ENCODE data around the gene ERP44. TPM values are rescaled to one million over a fixed set of nuclear protein-coding genes. Genes with fewer than 3 reads are reported as not detected.

The ERP44 gene
- total RNA-seq, 1 experiment from 2014 or later = 9.4 TPM

DNA sequence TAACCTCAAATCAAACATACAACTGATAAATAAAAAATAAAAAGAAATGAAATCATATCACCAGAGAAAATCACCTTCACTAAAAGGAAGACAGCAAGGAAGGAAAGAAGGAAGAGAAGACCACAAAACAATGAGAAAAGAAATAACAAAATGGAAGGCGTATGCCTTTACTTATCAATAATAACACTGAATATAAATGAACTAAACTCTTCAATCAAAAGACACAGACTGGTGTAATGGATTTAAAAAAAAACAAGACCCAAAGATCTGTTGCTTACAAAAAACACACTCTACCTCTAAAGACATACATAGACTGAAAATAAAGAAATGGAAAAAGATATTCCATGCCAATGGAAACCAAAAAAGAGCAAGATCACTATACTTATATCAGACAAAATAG lies 60.3 kb downstream of the ERP44 start:
- TF ChIP-seq SRF (IDR thresholded peaks at IDR 0.05; ENCODE audit: low read depth) = no peak
- no peak for TF ChIP-seq EZH2 (IDR thresholded peaks at IDR 0.05)
- CTCF ChIA-PET = no interaction called here
- no TSS peak for BruUV-seq (replicated peaks)

DNA sequence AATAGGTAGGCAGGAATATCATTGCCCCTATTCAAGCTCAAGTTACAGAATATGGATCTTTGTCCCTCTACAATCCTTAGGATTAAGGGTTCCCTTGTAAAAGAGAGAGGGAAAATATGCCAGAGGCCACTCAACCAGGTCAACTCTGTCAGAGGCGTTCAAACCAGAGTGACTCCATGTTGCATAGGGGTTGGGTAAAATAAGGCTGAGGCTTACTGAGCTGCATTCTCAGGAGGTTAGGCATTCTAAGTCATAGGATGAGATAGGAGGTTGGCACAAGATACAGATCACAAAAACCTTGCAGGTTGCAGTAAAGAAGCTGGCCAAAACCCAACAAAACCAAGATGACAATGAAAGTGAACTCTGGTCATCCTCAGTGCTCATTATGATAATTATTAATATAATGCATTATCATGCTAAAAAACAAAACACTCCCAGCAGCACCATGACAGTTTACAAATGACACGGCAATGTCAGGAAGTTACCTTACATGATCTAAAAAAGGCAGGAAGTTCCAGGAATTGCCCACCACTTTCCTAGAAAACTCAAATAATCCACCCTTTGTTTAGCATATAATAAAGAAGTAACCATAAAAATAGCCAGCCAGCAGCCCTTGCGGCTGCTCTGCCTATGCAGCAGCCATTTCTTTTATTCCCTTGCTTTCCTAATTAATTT lies 64.8 kb downstream of the ERP44 start:
- Histone ChIP-seq H3K4me3 (replicated peaks in 1 of 2; ENCODE audit: low read depth in 1 of 2, low read length in 2 of 2) (no peak overlapping the region), H2AFZ (ENCODE audit: low read depth, low read length, poor library complexity, severe bottlenecking) (no peak overlapping the region), H3K9ac (ENCODE audit: low read length) (no peak overlapping the region), H3K9me2 (ENCODE audit: insufficient read depth) (no peaks in the 10 kb centered on the region), H3K27me3 (ENCODE audit: insufficient read depth, low read length) (no peaks in the 10 kb centered on the region), H4K20me1 (ENCODE audit: insufficient read depth) (no peaks in the 10 kb centered on the region), H3K36me3 (ENCODE audit: control insufficient read depth in 1 of 2, insufficient read depth in 2 of 2, low read length in 2 of 2) (no peaks in the 10 kb centered on the region), H3K4me2 (ENCODE audit: low read length) (no peak overlapping the region), H3K79me2 (ENCODE audit: insufficient read depth, low read length) (peaks cover 14% of the 10 kb centered on the region), H3K27ac (ENCODE audit: low read depth, low read length) (no peak overlapping the region), H3K4me1 (ENCODE audit: control insufficient read depth in 1 of 2, insufficient read depth in 2 of 2, low read length in 2 of 2) (no peaks in the 10 kb centered on the region), H3K9me3 (ENCODE audit: control insufficient read depth in 1 of 2, insufficient read depth in 1 of 2, low read depth in 1 of 2, low read length in 2 of 2) (no peaks in the 10 kb centered on the region)
- TF ChIP-seq RAD21 (IDR thresholded peaks at IDR 0.05; ENCODE audit: low read depth) = no peak
- ChIA-PET RAD21 (ENCODE audit: low non-redundant PET in 1 of 2, low total read pairs in 2 of 2, uncharacterized antibody in 2 of 2, unreplicated experiment in 2 of 2) (no interaction called here), CTCF (no interaction called here), POLR2A (no interaction called here)
- intact Hi-C loops (cut with micrococcal nuclease) = no loop called here
- BruUV-seq (replicated peaks) = no TSS peak
- ATAC-seq (no peak), DNase-seq (ENCODE audit: low read depth, low spot score) (no peak)

More for the DNA sequence above, 60.3 kb downstream of the ERP44 start:
- DNase-seq (ENCODE audit: low read depth, low spot score) (no peak), ATAC-seq (no peak)
- H4K20me1 ChIP-seq (ENCODE audit: insufficient read depth) = no peaks in the 10 kb centered on the region
- intact Hi-C loops (cut with micrococcal nuclease) = no loop called here
- no peaks in the 10 kb centered on the region for H3K4me1 ChIP-seq (ENCODE audit: control insufficient read depth in 1 of 2, insufficient read depth in 2 of 2, low read length in 2 of 2)
- ChIA-PET POLR2A (no interaction called here), RAD21 (ENCODE audit: low non-redundant PET in 1 of 2, low total read pairs in 2 of 2, uncharacterized antibody in 2 of 2, unreplicated experiment in 2 of 2) (no interaction called here)
- H3K4me2 ChIP-seq (ENCODE audit: low read length) = no peak overlapping the region
- no peaks in the 10 kb centered on the region for H3K27me3 ChIP-seq (ENCODE audit: insufficient read depth, low read length)
- H3K9me2 ChIP-seq (ENCODE audit: insufficient read depth) = no peaks in the 10 kb centered on the region
- H3K36me3 ChIP-seq (ENCODE audit: control insufficient read depth in 1 of 2, insufficient read depth in 2 of 2, low read length in 2 of 2) = no peaks in the 10 kb centered on the region
- peaks cover 16% of the 10 kb centered on the region for H3K79me2 ChIP-seq (ENCODE audit: insufficient read depth, low read length)
- no peak overlapping the region for H3K27ac ChIP-seq (ENCODE audit: low read depth, low read length)
- no peak overlapping the region for H2AFZ ChIP-seq (ENCODE audit: low read depth, low read length, poor library complexity, severe bottlenecking)
- H3K9me3 ChIP-seq (ENCODE audit: control insufficient read depth in 1 of 2, insufficient read depth in 1 of 2, low read depth in 1 of 2, low read length in 2 of 2) = no peaks in the 10 kb centered on the region
- H3K4me3 ChIP-seq (replicated peaks in 1 of 2; ENCODE audit: low read depth in 1 of 2, low read length in 2 of 2) = no peak overlapping the region
- no peak overlapping the region for H3K9ac ChIP-seq (ENCODE audit: low read length)

DNA sequence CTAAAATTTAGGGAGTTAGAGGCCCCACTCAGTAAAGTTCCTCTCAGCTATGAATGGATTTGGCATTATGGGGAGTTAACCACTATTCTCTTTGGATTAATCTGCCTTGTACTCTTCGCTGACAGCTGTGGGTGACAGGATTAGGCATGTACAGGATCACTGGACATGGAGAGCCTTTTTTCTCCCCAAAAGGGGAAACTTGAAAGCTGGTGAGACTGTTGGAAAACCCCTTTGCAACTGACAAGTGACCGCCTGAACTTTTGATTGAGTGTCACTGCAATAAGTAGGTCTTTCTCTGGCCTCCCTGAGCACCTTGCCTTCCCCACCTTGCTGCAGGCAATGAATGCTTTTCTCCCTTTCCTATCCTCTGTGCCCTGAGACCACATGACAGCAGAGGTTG lies 68.3 kb downstream of the ERP44 start:
- CTCF ChIA-PET = no interaction called here
- Histone ChIP-seq H3K9me3 (ENCODE audit: control insufficient read depth in 1 of 2, insufficient read depth in 1 of 2, low read depth in 1 of 2, low read length in 2 of 2) (no peaks in the 10 kb centered on the region), H3K4me2 (ENCODE audit: low read length) (no peak overlapping the region), H3K4me1 (ENCODE audit: control insufficient read depth in 1 of 2, insufficient read depth in 2 of 2, low read length in 2 of 2) (no peaks in the 10 kb centered on the region), H3K36me3 (ENCODE audit: control insufficient read depth in 1 of 2, insufficient read depth in 2 of 2, low read length in 2 of 2) (no peaks in the 10 kb centered on the region), H4K20me1 (ENCODE audit: insufficient read depth) (no peaks in the 10 kb centered on the region), H3K4me3 (replicated peaks in 1 of 2; ENCODE audit: low read depth in 1 of 2, low read length in 2 of 2) (no peak overlapping the region), H3K79me2 (ENCODE audit: insufficient read depth, low read length) (no peaks in the 10 kb centered on the region; the same call in 1 of the 2 replicates), H3K9ac (ENCODE audit: low read length) (no peak overlapping the region), H3K27ac (ENCODE audit: low read depth, low read length) (no peak overlapping the region), H3K9me2 (ENCODE audit: insufficient read depth) (no peaks in the 10 kb centered on the region), H3K27me3 (ENCODE audit: insufficient read depth, low read length) (no peaks in the 10 kb centered on the region), H2AFZ (ENCODE audit: low read depth, low read length, poor library complexity, severe bottlenecking) (no peak overlapping the region)
- ATAC-seq = no peak
- POLR2A ChIA-PET = no interaction called here
- BruUV-seq (replicated peaks) = no TSS peak
- DNase-seq (ENCODE audit: low read depth, low spot score) = no peak
- no peak for TF ChIP-seq RAD21 (IDR thresholded peaks at IDR 0.05; ENCODE audit: low read depth)
- TF ChIP-seq CBX3 (IDR thresholded peaks at IDR 0.05; ENCODE audit: low read depth) = no peak
- no peak for TF ChIP-seq SIN3A (IDR thresholded peaks at IDR 0.05; ENCODE audit: low read depth)
- intact Hi-C loops (cut with micrococcal nuclease) = no loop called here
- RAD21 ChIA-PET (ENCODE audit: low non-redundant PET in 1 of 2, low total read pairs in 2 of 2, uncharacterized antibody in 2 of 2, unreplicated experiment in 2 of 2) = no interaction called here

All from HCT116 (cell line).